ENCODE data around the gene TRIML1.

TRIML1 gene

GRCh38 chr4:188162698-188163097 lies 23.5 kb downstream of the TRIML1 start:
- Histone ChIP-seq H3K4me3 (IDR thresholded peaks at IDR 0.05; ENCODE audit: insufficient read depth, low read depth, low read length) (no peak overlapping the region), H3K4me2 (no peak overlapping the region)

GRCh38 chr4:188168726-188169373 lies 29.6 kb downstream of the TRIML1 start:
- no peaks in the 10 kb centered on the region for H3K27me3 ChIP-seq (ENCODE audit: insufficient read depth, low read depth)
- H3K4me1 ChIP-seq (ENCODE audit: low read depth, poor library complexity, severe bottlenecking): no peaks in the 10 kb centered on the region
- H3K79me2 ChIP-seq (ENCODE audit: insufficient read depth, low read depth): no peaks in the 10 kb centered on the region
- no peak overlapping the region for H3K27ac ChIP-seq
- H3K4me2 ChIP-seq: no peak overlapping the region
- TF ChIP-seq CTCF (conservative IDR thresholded peaks at IDR 0.05; ENCODE audit: low read depth, low read length): no peak
- no peaks in the 10 kb centered on the region for H3K36me3 ChIP-seq (ENCODE audit: insufficient read depth)
- no peak overlapping the region for H3K9ac ChIP-seq
- no peaks in the 10 kb centered on the region for H4K20me1 ChIP-seq (ENCODE audit: insufficient read depth)
- H3K4me3 ChIP-seq (IDR thresholded peaks at IDR 0.05; ENCODE audit: insufficient read depth, low read depth, low read length): no peak overlapping the region
- H2AFZ ChIP-seq (ENCODE audit: low read depth): no peak overlapping the region

More at GRCh38 chr4:188162698-188163097, 23.5 kb downstream of the TRIML1 start:
- Histone ChIP-seq H3K27me3 (ENCODE audit: insufficient read depth, low read depth) (no peaks in the 10 kb centered on the region), H3K4me1 (ENCODE audit: low read depth, poor library complexity, severe bottlenecking) (no peaks in the 10 kb centered on the region), H2AFZ (ENCODE audit: low read depth) (no peak overlapping the region), H3K27ac (no peak overlapping the region), H3K36me3 (ENCODE audit: insufficient read depth) (no peaks in the 10 kb centered on the region), H4K20me1 (ENCODE audit: insufficient read depth) (no peaks in the 10 kb centered on the region), H3K9ac (no peak overlapping the region), H3K79me2 (ENCODE audit: insufficient read depth, low read depth) (no peaks in the 10 kb centered on the region)
- TF ChIP-seq CTCF (conservative IDR thresholded peaks at IDR 0.05; ENCODE audit: low read depth, low read length): no peak

- H3K27me3 ChIP-seq (ENCODE audit: insufficient read depth, low read depth): no peaks in the 10 kb centered on the region
- H3K9ac ChIP-seq: no peak overlapping the region
- no peak overlapping the region for H3K4me2 ChIP-seq
- H2AFZ ChIP-seq (ENCODE audit: low read depth): no peak overlapping the region
- no peak for TF ChIP-seq CTCF (conservative IDR thresholded peaks at IDR 0.05; ENCODE audit: low read depth, low read length)
- no peaks in the 10 kb centered on the region for H3K36me3 ChIP-seq (ENCODE audit: insufficient read depth)
- H3K79me2 ChIP-seq (ENCODE audit: insufficient read depth, low read depth): no peaks in the 10 kb centered on the region
- no peak overlapping the region for H3K4me3 ChIP-seq (IDR thresholded peaks at IDR 0.05; ENCODE audit: insufficient read depth, low read depth, low read length)
- no peaks in the 10 kb centered on the region for H3K4me1 ChIP-seq (ENCODE audit: low read depth, poor library complexity, severe bottlenecking)
- H3K27ac ChIP-seq: no peak overlapping the region
- H4K20me1 ChIP-seq (ENCODE audit: insufficient read depth): no peaks in the 10 kb centered on the region
These were observed 32.3 kb downstream of the TRIML1 start for GRCh38 chr4:188171551-188171950.

GRCh38 chr4:188175288-188175687 lies 36.0 kb downstream of the TRIML1 start:
- no peak overlapping the region; the same call in 1 of the 2 replicates for H2AFZ ChIP-seq (ENCODE audit: low read depth)
- H3K4me2 ChIP-seq: no peak overlapping the region
- no peaks in the 10 kb centered on the region for H3K4me1 ChIP-seq (ENCODE audit: low read depth, poor library complexity, severe bottlenecking)
- no peaks in the 10 kb centered on the region for H3K79me2 ChIP-seq (ENCODE audit: insufficient read depth, low read depth)
- no peaks in the 10 kb centered on the region for H3K27me3 ChIP-seq (ENCODE audit: insufficient read depth, low read depth)
- TF ChIP-seq CTCF (conservative IDR thresholded peaks at IDR 0.05; ENCODE audit: low read depth, low read length): no peak
- no peak overlapping the region for H3K9ac ChIP-seq
- H3K27ac ChIP-seq: no peak overlapping the region
- no peaks in the 10 kb centered on the region for H4K20me1 ChIP-seq (ENCODE audit: insufficient read depth)
- H3K36me3 ChIP-seq (ENCODE audit: insufficient read depth): no peaks in the 10 kb centered on the region
- H3K4me3 ChIP-seq (IDR thresholded peaks at IDR 0.05; ENCODE audit: insufficient read depth, low read depth, low read length): no peak overlapping the region

All from KMS-11 (cell line).